ENCODE data around the gene CRYBG1. TPM values are rescaled to one million over a fixed set of nuclear protein-coding genes. Genes with fewer than 3 reads are reported as not detected.
A peak's percentile ranks its signal among the peaks of the same experiment; 100 is the strongest.

CRYBG1 gene
- total RNA-seq, 4 donors from 2014 or later = 54.5 to 66.4 (median 59.8) TPM

DNA sequence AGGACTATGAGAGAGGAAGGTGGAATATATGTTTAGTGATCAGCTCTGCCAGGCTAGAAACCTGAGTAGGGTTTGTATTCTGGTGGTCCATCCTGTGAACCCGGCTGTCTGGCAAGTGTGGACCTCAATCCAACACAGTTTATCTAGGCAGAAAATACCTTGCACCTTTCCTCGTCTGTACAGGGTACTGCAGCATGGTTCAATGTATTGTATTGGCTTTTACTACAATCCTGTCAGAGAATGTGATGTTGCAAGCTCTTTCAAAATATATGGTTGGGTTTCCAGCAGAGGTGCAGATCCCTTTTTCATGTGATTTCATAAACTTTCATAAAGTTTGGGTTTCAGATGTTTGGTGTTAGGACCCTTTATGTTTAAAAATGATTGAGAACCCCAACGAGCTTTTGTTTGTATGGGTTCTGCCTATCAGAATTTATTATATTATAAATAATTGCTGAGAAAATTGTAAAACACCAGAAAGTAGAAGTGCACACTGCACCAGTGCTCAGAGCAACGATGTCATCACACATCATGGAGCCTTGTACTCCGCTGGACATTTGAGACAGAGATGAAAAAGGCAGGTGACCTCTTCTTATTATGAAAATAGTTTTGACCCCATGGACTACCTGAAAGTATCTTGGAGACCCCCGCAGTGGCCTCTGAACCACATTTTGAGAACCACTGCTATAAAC, 162.2 kb downstream of the CRYBG1 start:
- no peak for DNase-seq
- no peaks in the 10 kb centered on the region for H3K27me3 ChIP-seq
- TF ChIP-seq, protein P1, sequence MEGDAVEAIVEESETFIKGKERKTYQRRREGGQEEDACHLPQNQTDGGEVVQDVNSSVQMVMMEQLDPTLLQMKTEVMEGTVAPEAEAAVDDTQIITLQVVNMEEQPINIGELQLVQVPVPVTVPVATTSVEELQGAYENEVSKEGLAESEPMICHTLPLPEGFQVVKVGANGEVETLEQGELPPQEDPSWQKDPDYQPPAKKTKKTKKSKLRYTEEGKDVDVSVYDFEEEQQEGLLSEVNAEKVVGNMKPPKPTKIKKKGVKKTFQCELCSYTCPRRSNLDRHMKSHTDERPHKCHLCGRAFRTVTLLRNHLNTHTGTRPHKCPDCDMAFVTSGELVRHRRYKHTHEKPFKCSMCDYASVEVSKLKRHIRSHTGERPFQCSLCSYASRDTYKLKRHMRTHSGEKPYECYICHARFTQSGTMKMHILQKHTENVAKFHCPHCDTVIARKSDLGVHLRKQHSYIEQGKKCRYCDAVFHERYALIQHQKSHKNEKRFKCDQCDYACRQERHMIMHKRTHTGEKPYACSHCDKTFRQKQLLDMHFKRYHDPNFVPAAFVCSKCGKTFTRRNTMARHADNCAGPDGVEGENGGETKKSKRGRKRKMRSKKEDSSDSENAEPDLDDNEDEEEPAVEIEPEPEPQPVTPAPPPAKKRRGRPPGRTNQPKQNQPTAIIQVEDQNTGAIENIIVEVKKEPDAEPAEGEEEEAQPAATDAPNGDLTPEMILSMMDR (IDR thresholded peaks at IDR 0.05) = no peak
- no peak for TF ChIP-seq POLR2A (IDR thresholded peaks at IDR 0.05)
- H3K4me1 ChIP-seq = peaks cover 0 to 17% (median 8%) of the 10 kb centered on the region in 4 donors
- no peaks in the 10 kb centered on the region for H3K9me3 ChIP-seq
- H3K27ac ChIP-seq = peak overlapping the region; percentile 67 to 94 (median 84)
- peaks cover 0 to 7% (median 0%) of the 10 kb centered on the region in 3 donors for H3K36me3 ChIP-seq
- peak overlapping the region; percentile 24 to 40 (median 31) for H3K4me3 ChIP-seq

DNA sequence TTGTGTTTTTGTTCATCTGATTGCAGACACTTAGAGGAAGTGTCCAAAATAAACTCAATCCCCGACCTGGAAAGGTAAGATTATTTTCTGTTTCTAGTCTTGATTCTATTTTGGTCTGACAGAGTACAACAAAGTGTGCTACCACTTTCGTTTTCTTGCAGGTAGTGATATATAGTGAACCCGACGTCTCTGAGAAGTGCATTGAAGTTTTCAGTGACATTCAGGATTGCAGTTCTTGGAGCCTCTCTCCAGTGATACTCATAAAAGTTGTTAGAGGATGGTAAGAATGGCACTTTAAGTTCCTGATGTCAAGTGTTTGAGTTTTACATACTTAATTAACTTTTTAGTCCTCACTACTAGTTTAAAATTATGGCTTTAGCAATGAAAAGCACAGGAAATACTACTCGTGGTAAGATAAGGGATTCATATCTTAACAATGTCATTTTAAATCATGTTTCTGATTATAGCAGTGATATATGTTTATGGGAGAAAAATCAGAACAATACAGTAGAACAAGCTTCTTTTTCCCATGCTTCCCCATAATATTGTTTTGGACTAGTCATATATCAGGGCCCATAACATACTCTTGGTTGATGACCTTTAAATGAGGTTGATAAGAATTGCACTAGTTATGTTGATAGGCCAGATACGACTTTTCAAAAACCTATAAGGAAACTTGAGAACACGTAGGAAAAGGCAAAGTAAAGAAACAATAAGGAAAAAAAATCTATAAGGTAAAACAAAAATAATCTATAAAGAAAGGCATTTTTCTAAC, 164.8 kb downstream of the CRYBG1 start:
- no peak for TF ChIP-seq POLR2A (IDR thresholded peaks at IDR 0.05)
- TF ChIP-seq, protein P1 (IDR thresholded peaks at IDR 0.05) = no peak
- Histone ChIP-seq H3K36me3 (peaks cover 0 to 15% (median 0%) of the 10 kb centered on the region in 3 donors), H3K27me3 (no peaks in the 10 kb centered on the region), H3K27ac (peak overlapping the region; percentile 57 to 94 (median 84)), H3K4me3 (peak overlapping the region in 3 of 4 donors; percentile 1 to 43 (median 23)), H3K4me1 (peaks cover 0 to 17% (median 6%) of the 10 kb centered on the region in 4 donors), H3K9me3 (no peaks in the 10 kb centered on the region)
- no peak for DNase-seq

DNA sequence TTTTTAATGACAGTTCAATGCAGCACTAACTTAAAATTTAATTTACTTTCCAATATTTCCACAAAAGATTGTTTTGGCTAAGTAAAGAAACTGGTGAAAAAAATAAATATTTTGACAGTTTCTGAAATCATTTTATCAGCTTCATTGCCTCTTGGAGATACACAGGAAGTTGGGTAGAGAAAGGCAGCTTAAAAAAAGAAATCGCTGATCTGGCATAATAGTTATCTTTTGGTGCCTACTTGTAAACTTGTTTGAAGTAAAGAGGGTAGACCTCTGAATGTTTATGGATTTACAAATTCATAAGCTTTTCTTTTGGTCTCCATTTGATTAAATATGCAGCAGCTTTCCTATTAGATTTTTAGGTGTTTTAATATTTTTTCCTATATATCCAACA, 165.4 kb downstream of the CRYBG1 start:
- Histone ChIP-seq H3K9me3 (no peaks in the 10 kb centered on the region), H3K27ac (peak overlapping the region in 3 of 4 donors; percentile 80 to 94 (median 89)), H3K36me3 (peaks cover 0 to 20% (median 0%) of the 10 kb centered on the region in 3 donors), H3K4me1 (peaks cover 0 to 17% (median 4%) of the 10 kb centered on the region in 4 donors), H3K27me3 (no peaks in the 10 kb centered on the region), H3K4me3 (no peak overlapping the region)
- TF ChIP-seq, protein P1 (IDR thresholded peaks at IDR 0.05) = no peak
- no peak for TF ChIP-seq POLR2A (IDR thresholded peaks at IDR 0.05)
- DNase-seq = no peak

DNA sequence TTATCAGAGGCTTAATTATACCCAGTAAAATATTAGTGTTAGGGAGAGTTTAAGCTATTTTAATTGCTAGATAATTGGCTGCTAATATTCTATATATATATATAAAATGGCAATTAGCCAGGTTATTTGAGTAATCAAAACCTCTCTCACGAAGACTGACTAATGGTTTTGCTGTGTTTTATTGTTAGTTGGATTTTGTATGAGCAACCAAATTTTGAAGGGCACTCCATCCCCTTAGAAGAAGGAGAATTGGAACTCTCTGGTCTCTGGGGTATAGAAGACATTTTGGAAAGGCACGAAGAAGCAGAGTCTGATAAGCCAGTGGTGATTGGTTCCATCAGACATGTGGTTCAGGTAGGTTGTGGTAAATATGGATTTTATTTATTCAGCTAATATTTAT, 166.6 kb downstream of the CRYBG1 start:
- H3K27me3 ChIP-seq = no peaks in the 10 kb centered on the region
- TF ChIP-seq, protein P1 (IDR thresholded peaks at IDR 0.05) = no peak
- no peak for TF ChIP-seq POLR2A (IDR thresholded peaks at IDR 0.05)
- H3K4me1 ChIP-seq = peaks cover 0 to 17% (median 4%) of the 10 kb centered on the region in 4 donors
- peaks cover 0 to 24% (median 0%) of the 10 kb centered on the region in 3 donors for H3K36me3 ChIP-seq
- no peak overlapping the region for H3K27ac ChIP-seq
- H3K9me3 ChIP-seq = no peaks in the 10 kb centered on the region
- no peak for DNase-seq
- H3K4me3 ChIP-seq = no peak overlapping the region

DNA sequence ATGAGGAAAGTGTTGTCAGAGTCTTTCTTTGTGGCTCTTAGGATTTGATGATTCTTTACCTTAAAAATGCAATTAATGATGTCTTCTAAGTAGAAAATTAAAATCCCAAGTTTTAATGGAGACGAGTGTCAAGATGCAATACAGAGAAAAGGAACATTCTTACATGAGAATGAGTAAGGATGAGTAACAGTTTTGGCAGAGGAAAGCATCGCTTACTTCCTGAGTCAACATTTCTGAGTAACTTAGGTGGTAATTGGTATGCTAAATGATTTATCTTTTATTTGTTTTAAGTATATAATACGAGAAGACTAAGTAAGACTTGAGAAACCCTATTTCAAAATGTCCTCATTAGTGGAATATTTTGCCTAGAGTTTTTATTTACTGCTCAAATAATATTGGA, 167.5 kb downstream of the CRYBG1 start:
- TF ChIP-seq POLR2A (IDR thresholded peaks at IDR 0.05) = no peak
- TF ChIP-seq, protein P1 (IDR thresholded peaks at IDR 0.05) = no peak
- Histone ChIP-seq H3K9me3 (no peaks in the 10 kb centered on the region), H3K27me3 (no peaks in the 10 kb centered on the region), H3K27ac (no peak overlapping the region), H3K36me3 (peaks cover 0 to 24% (median 0%) of the 10 kb centered on the region in 3 donors), H3K4me3 (no peak overlapping the region), H3K4me1 (peaks cover 0 to 17% (median 4%) of the 10 kb centered on the region in 4 donors)
- DNase-seq = no peak
